IMR-90 (cell line): ENCODE measurements around the gene LAMA3. TPM values are rescaled to one million over a fixed set of nuclear protein-coding genes. Genes with fewer than 3 reads are reported as not detected.

ENCODE experiments used
- ATAC-seq: fragments of 200-7000 bp; cut with Tn5 transposase; 2 replicates; pipeline ENCODE4 v1.9.1; 2020; ENCODE audit warnings: low read depth, mild to moderate bottlenecking, moderate library complexity
- BruUV-seq: library from RNA; stranded (reverse); fragments of 400-500 nt; replicated peaks from 2 replicates; lab custom pipeline; 2021; lab: Mats Ljungman, UMichigan
- CTCF ChIA-PET: fragments of 300-600 bp; formaldehyde crosslinking; extraction: SDS; loops from one replicate; lab custom pipeline; 2021; ENCODE audit warnings: antibody characterized with exemption; lab: Yijun Ruan, JAX
- POLR2A ChIA-PET: fragments of 300-600 bp; sonication (Branson Sonifier 250); formaldehyde crosslinking; loops from one replicate; lab custom pipeline; 2022; ENCODE audit warnings: antibody characterized with exemption; ENCODE audit not compliant: unreplicated experiment; lab: Charles Lee
- DNase-seq: peaks from one replicate; pipeline ENCODE4 v3.0.0; 2013
- H2AFZ ChIP-seq: replicated peaks from 2 replicates; pipeline ENCODE3; 2013; ENCODE audit warnings: low read length, mild to moderate bottlenecking; ENCODE audit not compliant: poor library complexity
- H2AK5ac ChIP-seq: 2 replicates; pipeline ENCODE4 v1.6.1; 2013; ENCODE audit warnings: low read depth, low read length, inconsistent platforms
- H2AK9ac ChIP-seq: replicated peaks from 2 replicates; pipeline ENCODE3; 2013; ENCODE audit warnings: mild to moderate bottlenecking, low read depth, low read length, moderate library complexity; ENCODE audit not compliant: poor library complexity
- H2BK120ac ChIP-seq: 2 replicates; pipeline ENCODE4 v1.6.1; 2013; ENCODE audit warnings: low read depth, low read length, inconsistent platforms
- H2BK15ac ChIP-seq: 3 replicates; pipeline ENCODE4 v1.6.1; 2013; ENCODE audit warnings: low read depth, low read length, inconsistent platforms
- H2BK20ac ChIP-seq: 2 replicates; pipeline ENCODE4 v1.6.1; 2013; ENCODE audit warnings: low read depth, mild to moderate bottlenecking, inconsistent platforms, low read length, moderate library complexity
- H2BK5ac ChIP-seq: 2 replicates; pipeline ENCODE4 v1.6.1; 2013; ENCODE audit warnings: mild to moderate bottlenecking, low read depth, low read length, inconsistent platforms; ENCODE audit not compliant: poor library complexity, severe bottlenecking
- H3K14ac ChIP-seq: replicated peaks from 2 replicates; pipeline ENCODE4 v1.6.1; 2013; ENCODE audit warnings: low read depth, low read length, inconsistent platforms
- H3K18ac ChIP-seq: 2 replicates; pipeline ENCODE4 v1.6.1; 2013; ENCODE audit warnings: low read depth, low read length, control low read depth
- H3K23ac ChIP-seq: 2 replicates; pipeline ENCODE4 v1.6.1; 2013; ENCODE audit warnings: low read depth, low read length, inconsistent platforms
- H3K27ac ChIP-seq: 2 replicates; pipeline ENCODE4 v1.5.1; 2013; ENCODE audit warnings: mild to moderate bottlenecking, control low read depth, low read length; ENCODE audit not compliant: insufficient read depth
- H3K27me3 ChIP-seq: 2 replicates; pipeline ENCODE4 v1.6.1; 2013; ENCODE audit warnings: low read length; ENCODE audit not compliant: control insufficient read depth, insufficient read depth
- H3K36me3 ChIP-seq: 2 replicates; pipeline ENCODE4 v1.6.1; 2013; ENCODE audit warnings: low read length, mixed read lengths; ENCODE audit not compliant: control insufficient read depth, insufficient read depth
- H3K4ac ChIP-seq: 2 replicates; pipeline ENCODE4 v1.6.1; 2013; ENCODE audit warnings: low read depth, low read length, inconsistent platforms
- H3K4me1 ChIP-seq: 2 replicates; pipeline ENCODE4 v1.6.1; 2013; ENCODE audit warnings: low read length, mixed read lengths; ENCODE audit not compliant: control insufficient read depth, insufficient read depth
- H3K4me2 ChIP-seq: 2 replicates; pipeline ENCODE4 v1.6.1; 2013; ENCODE audit warnings: low read depth, mild to moderate bottlenecking, control low read depth, low read length, moderate library complexity
- H3K4me3 ChIP-seq: 2 replicates; pipeline ENCODE4 v1.5.1; 2013; ENCODE audit warnings: low read depth, mild to moderate bottlenecking, control low read depth, low read length, moderate library complexity; ENCODE audit not compliant: insufficient read depth
- H3K56ac ChIP-seq: 2 replicates; pipeline ENCODE4 v1.6.1; 2013; ENCODE audit warnings: low read length, inconsistent platforms; ENCODE audit not compliant: insufficient read depth; ENCODE audit errors: extremely low read depth
- H3K79me1 ChIP-seq, 2 experiments: 2 replicates each; pipeline ENCODE4 v1.6.1; 2013; ENCODE audit warnings: low read length in 2 of 2, inconsistent platforms in 1 of 2, low read depth in 1 of 2
- H3K9ac ChIP-seq: 2 replicates; pipeline ENCODE4 v1.6.1; 2013; ENCODE audit warnings: low read depth, low read length, control low read depth
- H3K9me1 ChIP-seq: 2 replicates; pipeline ENCODE4 v1.6.1; 2013; ENCODE audit warnings: low read length, inconsistent platforms; ENCODE audit not compliant: insufficient read depth
- H3K9me3 ChIP-seq: 2 replicates; pipeline ENCODE4 v1.6.1; 2013; ENCODE audit warnings: low read length; ENCODE audit not compliant: control insufficient read depth, insufficient read depth
- H4K20me1 ChIP-seq: 2 replicates; pipeline ENCODE4 v1.6.1; 2013; ENCODE audit warnings: low read length, inconsistent platforms; ENCODE audit not compliant: insufficient read depth
- H4K5ac ChIP-seq: 2 replicates; pipeline ENCODE4 v1.6.1; 2013; ENCODE audit warnings: mild to moderate bottlenecking, low read depth, low read length, control low read depth
- H4K8ac ChIP-seq, 2 experiments: 2 replicates each; pipeline ENCODE4 v1.6.1; 2013; ENCODE audit warnings: low read depth in 2 of 2, low read length in 2 of 2, control low read depth in 1 of 2, inconsistent platforms in 1 of 2
- H4K91ac ChIP-seq: 2 replicates; pipeline ENCODE4 v1.6.1; 2013; ENCODE audit warnings: low read depth, low read length, inconsistent platforms; ENCODE audit not compliant: insufficient read depth
- BHLHE40 ChIP-seq: fragments of 150-350 bp; IDR thresholded peaks from 2 replicates; pipeline ENCODE4 v1.6.1; 2016; ENCODE audit warnings: mild to moderate bottlenecking, low read depth, low read length
- CHD1 ChIP-seq: IDR thresholded peaks from 2 replicates; pipeline ENCODE4 v1.6.1; 2012; ENCODE audit warnings: low read depth, low read length, improper control_type of control experiment
- MAFK ChIP-seq: IDR thresholded peaks from 2 replicates; pipeline ENCODE4 v1.6.1; 2012; ENCODE audit warnings: low read depth, low read length, improper control_type of control experiment
- WGBS, 2 experiments: methylation state at CpG; one replicate each; pipeline versions ENCODE4 v1.1.5 to v1.1.7; 2013; ENCODE audit warnings: missing lambda C conversion rate in 2 of 2; ENCODE audit not compliant: insufficient read length in 1 of 2; ENCODE audit errors: extremely low coverage in 2 of 2; 5-methylcytosine and 5-hydroxymethylcytosine counted together
- dilution Hi-C: fragments of 300-500 bp; cut with HindIII; formaldehyde crosslinking; loops from one replicate; pipeline ENCODE4 v1.14.3; 2018; ENCODE audit warnings: low sequenced_read_pairs; ENCODE audit not compliant: unreplicated experiment
- in situ Hi-C: fragments of 300-500 bp; cut with MboI; formaldehyde crosslinking; loops from 3 replicates; pipeline ENCODE4 v1.14.3; 2019; ENCODE audit warnings: low sequenced_read_pairs, inconsistent platforms, mixed read lengths
- intact Hi-C: fragments of 100-400 bp; cut with micrococcal nuclease; formaldehyde crosslinking; loops from 2 replicates; pipeline ENCODE4 v1.10.0; 2022
- polyA plus RNA-seq, 3 experiments: library from polyadenylated mRNA; depleted of rRNA; stranded (reverse); fragments of >200 nt; gene quantifications; 2 replicates each; pipeline ENCODE4 v1.2.3, GENCODE V29; 2012; ENCODE audit warnings: low replicate concordance in 1 of 3
- total RNA-seq: library from RNA; depleted of rRNA; stranded (reverse); fragments of >200 nt; gene quantifications from 2 replicates; pipeline ENCODE4 v1.2.3, GENCODE V29; 2012

LAMA3 gene
- total and polyA plus RNA-seq, 2 of the 4 experiments (the other 2 are of a cell fraction) = 0.18 to 0.19 TPM

DNA sequence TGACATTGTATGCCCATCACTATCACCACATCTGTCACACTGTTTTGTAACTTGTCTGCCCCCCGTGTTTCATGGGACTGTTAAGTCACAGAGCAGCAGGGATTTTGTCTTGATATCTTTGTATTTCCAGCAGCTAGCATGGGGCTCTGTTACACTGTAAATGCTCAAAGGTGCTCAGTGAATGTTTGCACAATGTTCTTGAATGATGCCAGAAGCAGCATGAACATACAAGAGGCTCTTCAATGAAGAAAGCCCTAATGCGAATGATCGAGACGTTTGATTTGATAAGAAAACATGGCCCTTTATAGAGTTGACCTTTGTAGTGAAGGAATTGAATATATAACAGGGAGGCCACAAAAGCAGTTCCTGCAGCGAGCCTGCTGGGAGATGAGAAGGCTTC lies 204.4 kb downstream of the LAMA3 start:
- in situ Hi-C loops = no loop called here
- H3K9ac ChIP-seq = no peak overlapping the region
- no peak overlapping the region for H2BK20ac ChIP-seq
- H3K4ac ChIP-seq = no peak overlapping the region
- no peak overlapping the region for H3K4me3 ChIP-seq
- no peak for TF ChIP-seq BHLHE40
- TF ChIP-seq MAFK = no peak
- no peak for TF ChIP-seq CHD1
- ChIA-PET POLR2A (no interaction called here), CTCF (no interaction called here)
- ATAC-seq (no peak), DNase-seq (no peak)
- no peaks in the 10 kb centered on the region for H3K9me3 ChIP-seq
- H3K56ac ChIP-seq = no peak overlapping the region
- no TSS peak for BruUV-seq
- intact Hi-C loops = loop anchor here (5.0 kb wide), 1 partner anchor 56 kb away; no protein-coding TSS in a partner anchor
- no peak overlapping the region for H2BK5ac ChIP-seq
- H4K91ac ChIP-seq = no peak overlapping the region
- no peak overlapping the region for H3K4me2 ChIP-seq
- no peak overlapping the region for H3K27ac ChIP-seq
- H3K9me1 ChIP-seq = no peaks in the 10 kb centered on the region
- H3K4me1 ChIP-seq = peaks cover 1% of the 10 kb centered on the region; the same call in 1 of the 2 replicates
- no peaks in the 10 kb centered on the region for H4K20me1 ChIP-seq
- H3K79me1 ChIP-seq = no peaks in the 10 kb centered on the region
- H3K18ac ChIP-seq = no peak overlapping the region
- no peak overlapping the region for H2BK120ac ChIP-seq
- H3K36me3 ChIP-seq = no peaks in the 10 kb centered on the region
- H4K5ac ChIP-seq = no peak overlapping the region
- no peak overlapping the region for H2AK5ac ChIP-seq
- H3K27me3 ChIP-seq = peaks cover 4% of the 10 kb centered on the region; the same call in 1 of the 2 replicates
- no peak overlapping the region for H2AK9ac ChIP-seq
- 73% methylated on average over 4 of the region's 5 CpGs; no CpG with 5 or more reads in 1 of the 2 experiments for WGBS, 2 experiments
- no peak overlapping the region for H3K14ac ChIP-seq
- dilution Hi-C loops = no loop called here
- no peak overlapping the region for H2AFZ ChIP-seq
- H2BK15ac ChIP-seq = no peak overlapping the region
- no peak overlapping the region for H4K8ac ChIP-seq
- no peak overlapping the region for H3K23ac ChIP-seq
